Transverse colon (tissue), 4 donors: ENCODE measurements around the gene PRSS53. TPM values are rescaled to one million over a fixed set of nuclear protein-coding genes. Genes with fewer than 3 reads are reported as not detected.

ENCODE experiments used
- DNase-seq: peaks from one replicate; pipeline ENCODE4 v3.0.0-alpha.2; 2019
- H3K27ac ChIP-seq, 4 donors: fragments of 200-600 bp; sonication (generic); 2 replicates each; pipeline ENCODE4 v1.5.1; 2016 to 2018; ENCODE audit warnings: inconsistent platforms in 4 of 4
- H3K27me3 ChIP-seq: fragments of 200-600 bp; sonication (generic); 2 replicates; pipeline ENCODE4 v1.5.1; 2017; ENCODE audit warnings: inconsistent platforms
- H3K36me3 ChIP-seq, 4 donors: fragments of 200-600 bp; sonication (generic); 2 replicates each; pipeline ENCODE4 v1.5.1; 2017 to 2019; ENCODE audit warnings: inconsistent platforms in 4 of 4
- H3K4me1 ChIP-seq, 4 donors: fragments of 200-600 bp; sonication (generic); 2 replicates each; pipeline ENCODE4 v1.5.1; 2017 to 2020; ENCODE audit warnings: inconsistent platforms in 4 of 4
- H3K4me3 ChIP-seq, 4 donors: fragments of 200-600 bp; sonication (generic); 1 replicate in 1 of 4; 2 replicates in 3 of 4; pipeline versions ENCODE4 v1.5.1 to v1.6.1; 2017 to 2019; ENCODE audit warnings: inconsistent platforms in 4 of 4
- H3K9me3 ChIP-seq, 2 donors: fragments of 200-600 bp; sonication (generic); 2 replicates each; pipeline ENCODE4 v1.5.1; 2017 to 2019; ENCODE audit warnings: inconsistent platforms in 2 of 2
- CTCF ChIP-seq, 5 experiments: fragments of 200-600 bp in 3 of 5; fragments of 450-650 bp in 2 of 5; sonication (generic) in 3 of 5; IDR thresholded peaks; 1 replicate in 2 of 5; 2 replicates in 3 of 5; pipeline ENCODE4 v1.5.1; 2016 to 2017; ENCODE audit warnings: antibody characterized with exemption in 5 of 5, inconsistent platforms in 3 of 5, mild to moderate bottlenecking in 2 of 5, moderate library complexity in 1 of 5
- EP300 ChIP-seq: sonication (generic); formaldehyde crosslinking; IDR thresholded peaks from one replicate; pipeline ENCODE4 v1.6.1; 2017; ENCODE audit warnings: antibody characterized with exemption, low read depth
- POLR2A ChIP-seq: fragments of 450-650 bp; IDR thresholded peaks from one replicate; pipeline ENCODE4 v1.6.1; 2016; ENCODE audit warnings: antibody characterized with exemption, mild to moderate bottlenecking, moderate library complexity
- POLR2AphosphoS5 ChIP-seq, 3 donors: sonication (generic); formaldehyde crosslinking; IDR thresholded peaks; one replicate each; pipeline ENCODE4 v1.6.1; 2016; ENCODE audit warnings: antibody characterized with exemption in 3 of 3
- WGBS, 2 donors: methylation state at CpG; one replicate each; pipeline ENCODE4 v1.1.5; 2018; ENCODE audit warnings: low coverage in 1 of 2; 5-methylcytosine and 5-hydroxymethylcytosine counted together
- in situ Hi-C, 4 donors: fragments of 200-750 bp; cut with MboI; loops; one replicate each; pipeline versions ENCODE4 v1.15.0 to v1.15.1; 2017; ENCODE audit warnings: low sequenced_read_pairs in 3 of 4, low pct_ligation_motif_present in 1 of 4, low pct_unique_long_range_greater_than_20kb in 1 of 4
- intact Hi-C: fragments of 100-400 bp; cut with DNase I; formaldehyde crosslinking; loops from one replicate; pipeline ENCODE4 v1.15.1; 2023; ENCODE audit warnings: low total_unique reads
- total RNA-seq, 4 donors: library from RNA; depleted of rRNA; stranded (reverse); fragments of >200 nt; gene quantifications; one replicate each; pipeline ENCODE4 v1.1.0, GENCODE V29; 2016

The PRSS53 gene
- total RNA-seq, 4 donors from 2014 or later, result 1.1 to 5.2 (median 3.1) TPM

- intact Hi-C loops, result no loop called here
- Histone ChIP-seq H3K4me1 (peaks cover 0 to 10% (median 5%) of the 10 kb centered on the region in 4 donors), H3K9me3 (no peaks in the 10 kb centered on the region), H3K27me3 (no peaks in the 10 kb centered on the region), H3K27ac (no peak overlapping the region), H3K36me3 (no peaks in the 10 kb centered on the region), H3K4me3 (no peak overlapping the region)
- TF ChIP-seq POLR2A (no peak), POLR2AphosphoS5 (IDR thresholded peaks at IDR 0.05) (no peak), CTCF (IDR thresholded peaks at IDR 0.05) (no peak), EP300 (no peak)
- DNase-seq, result no peak
- WGBS, 2 donors, result 53% methylated on average over 4 of the region's 4 CpGs; no CpG with 5 or more reads in 1 of the 2 donors
- in situ Hi-C loops, result loop anchor here in 1 of 4 donors (10.0 kb wide), 1 partner anchor 115 kb away; the partner anchor contains the start of gene HSD3B7
Observed at GRCh38 chr16:31099860-31100638, 11.3 kb upstream of the PRSS53 start.

- 0% methylated on average over 57 of the region's 69 CpGs; no CpG with 5 or more reads in 1 of the 2 donors for WGBS, 2 donors
- H3K9me3 ChIP-seq, result no peaks in the 10 kb centered on the region
- H3K4me3 ChIP-seq, result peak within 1 kb of the TSS; percentile 60 to 77 (median 67)
- in situ Hi-C loops (loop anchor here in 1 of 4 donors (10.0 kb wide), 1 partner anchor 110 kb away; the partner anchor contains the start of gene HSD3B7), intact Hi-C loops (no loop called here)
- H3K4me1 ChIP-seq, result peaks cover 6 to 24% (median 18%) of the 10 kb centered on the region in 4 donors
- peak; percentile 96 for DNase-seq
- H3K27ac ChIP-seq, result peak within 1 kb of the TSS; percentile 85 to 98 (median 94)
- TF ChIP-seq CTCF (IDR thresholded peaks at IDR 0.05), result peak in 1 of 5 experiments; percentile 14
- peak; percentile 61 for TF ChIP-seq POLR2A
- TF ChIP-seq POLR2AphosphoS5 (IDR thresholded peaks at IDR 0.05), result peak; percentile 77 to 88 (median 80)
- TF ChIP-seq EP300, result no peak
- no peaks in the 10 kb centered on the region for H3K27me3 ChIP-seq
- H3K36me3 ChIP-seq, result no peaks in the 10 kb centered on the region
Observed at GRCh38 chr16:31094424-31095120, 5.8 kb upstream of the PRSS53 start, which contains the start of gene VKORC1. Gene VKORC1 (minus strand): TSS chr16:31094797. CDS start chr16:31094729, 68 bp downstream.

- H3K27ac ChIP-seq, result peak overlapping the region; percentile 85 to 98 (median 94)
- WGBS, 2 donors, result 0 to 2% methylated on average over 14 to 20 of the region's 20 CpGs
- H3K36me3 ChIP-seq, result no peaks in the 10 kb centered on the region
- in situ Hi-C loops, result loop anchor here in 1 of 4 donors (10.0 kb wide), 1 partner anchor 109 kb away; the partner anchor contains the start of gene HSD3B7
- peaks cover 6 to 24% (median 18%) of the 10 kb centered on the region in 4 donors for H3K4me1 ChIP-seq
- intact Hi-C loops, result no loop called here
- no peak for DNase-seq
- peak overlapping the region; percentile 60 to 77 (median 67) for H3K4me3 ChIP-seq
- no peaks in the 10 kb centered on the region for H3K27me3 ChIP-seq
- no peaks in the 10 kb centered on the region for H3K9me3 ChIP-seq
- TF ChIP-seq POLR2AphosphoS5 (IDR thresholded peaks at IDR 0.05), result no peak
- no peak for TF ChIP-seq EP300
- no peak for TF ChIP-seq CTCF (IDR thresholded peaks at IDR 0.05)
- TF ChIP-seq POLR2A, result no peak
Observed at GRCh38 chr16:31094088-31094423, 5.3 kb upstream of the PRSS53 start.
